A204.1 (cell line): ENCODE results near the gene RSKR.
"Not testable (repeated sequence)": the region's sequence is repeated elsewhere in the genome, so short reads cannot be mapped to it uniquely, and the experiment has no call there.

Experiments used
- FAIRE-seq: peaks from 2 replicates; lab custom pipeline; 2012; peaks lifted over from hg19 to GRCh38; lab: Jason Lieb, UNC

Gene RSKR

GRCh38 chr17:28578246-28579195 is 35.5 kb downstream of the RSKR start:
- no peak for FAIRE-seq

- no peak for FAIRE-seq
Observed at GRCh38 chr17:28577466-28577824, 36.5 kb downstream of the RSKR start.

GRCh38 chr17:28576758-28577465 is 37.1 kb downstream of the RSKR start, which contains the start of gene ALDOC:
TSS of gene ALDOC (minus strand) at chr17:28576895. CDS start at chr17:28575532, 1,363 bp downstream.
- no peak for FAIRE-seq

- FAIRE-seq: not testable (repeated sequence)
Observed at GRCh38 chr17:28576016-28576415, 38.0 kb downstream of the RSKR start.

- no peak for FAIRE-seq
Observed at GRCh38 chr17:28575126-28575795, 38.7 kb downstream of the RSKR start.

- FAIRE-seq: no peak
Observed at GRCh38 chr17:28574526-28574925, 39.5 kb downstream of the RSKR start.

- FAIRE-seq: no peak
Observed at GRCh38 chr17:28573966-28574480, 40.0 kb downstream of the RSKR start.

GRCh38 chr17:28573521-28573920 is 40.5 kb downstream of the RSKR start:
- FAIRE-seq: no peak

GRCh38 chr17:28573040-28573380 is 41.0 kb downstream of the RSKR start:
- FAIRE-seq: no peak

- no peak for FAIRE-seq
Observed at GRCh38 chr17:28572259-28573039, 41.5 kb downstream of the RSKR start.

GRCh38 chr17:28571361-28572122 is 42.4 kb downstream of the RSKR start, which contains the start of gene PIGS:
TSS of gene PIGS (minus strand) at chr17:28571524. CDS start at chr17:28571496, 28 bp downstream.
- FAIRE-seq: no peak

GRCh38 chr17:28570716-28571360 is 43.1 kb downstream of the RSKR start:
- no peak for FAIRE-seq

- FAIRE-seq: no peak
Observed at GRCh38 chr17:28569446-28569845, 44.5 kb downstream of the RSKR start.

- FAIRE-seq: no peak
Observed at GRCh38 chr17:28567604-28568003, 46.4 kb downstream of the RSKR start.

GRCh38 chr17:28563475-28563874 is 50.5 kb downstream of the RSKR start:
- no peak for FAIRE-seq
